Smooth muscle cell (in vitro differentiated cells): ENCODE data around the gene BICD1. TPM values are rescaled to one million over a fixed set of nuclear protein-coding genes. Genes with fewer than 3 reads are reported as not detected.

ENCODE experiments used
- DNase-seq: peaks from one replicate; lab custom pipeline; 2025; ENCODE audit not compliant: unreplicated experiment; lab: John Stamatoyannopoulos, UW
- H2AFZ ChIP-seq: fragments of 200-600 bp; sonication (generic); 2 replicates; pipeline ENCODE4 v1.6.0; 2016; ENCODE audit warnings: antibody characterized with exemption, low read depth, mild to moderate bottlenecking
- H3F3A ChIP-seq: fragments of 200-600 bp; sonication (generic); 2 replicates; pipeline ENCODE4 v1.6.0; 2017; ENCODE audit warnings: antibody characterized with exemption, low read depth
- H3K27ac ChIP-seq: fragments of 200-600 bp; sonication (generic); 2 replicates; pipeline ENCODE4 v1.5.1; 2016; ENCODE audit warnings: low read depth, mild to moderate bottlenecking
- H3K27me3 ChIP-seq: fragments of 200-600 bp; sonication (generic); 2 replicates; pipeline ENCODE4 v1.6.1; 2016; ENCODE audit warnings: low read depth, mild to moderate bottlenecking
- H3K36me3 ChIP-seq: fragments of 200-600 bp; sonication (generic); 2 replicates; pipeline ENCODE4 v1.5.1; 2016; ENCODE audit warnings: low read depth
- H3K4me1 ChIP-seq: fragments of 200-600 bp; sonication (generic); 2 replicates; pipeline ENCODE4 v1.5.1; 2016; ENCODE audit warnings: low read depth
- H3K4me2 ChIP-seq: fragments of 200-600 bp; sonication (generic); 2 replicates; pipeline ENCODE4 v1.6.0; 2016; ENCODE audit warnings: mild to moderate bottlenecking
- H3K4me3 ChIP-seq: fragments of 200-600 bp; sonication (generic); 2 replicates; pipeline ENCODE4 v1.5.1; 2016; ENCODE audit warnings: mild to moderate bottlenecking
- H3K79me2 ChIP-seq: fragments of 200-600 bp; sonication (generic); 2 replicates; pipeline ENCODE4 v1.6.0; 2016; ENCODE audit warnings: low read depth, mild to moderate bottlenecking
- H3K9ac ChIP-seq: fragments of 200-600 bp; sonication (generic); 2 replicates; pipeline ENCODE4 v1.6.0; 2016; ENCODE audit warnings: low read depth
- H3K9me3 ChIP-seq: fragments of 200-600 bp; sonication (generic); replicated peaks from 2 replicates; pipeline ENCODE4 v1.5.1; 2016; ENCODE audit warnings: low read depth
- H4K20me1 ChIP-seq: fragments of 200-600 bp; sonication (generic); 2 replicates; pipeline ENCODE4 v1.6.0; 2016; ENCODE audit warnings: low read depth
- CTCF ChIP-seq: fragments of 200-600 bp; sonication (generic); IDR thresholded peaks from 2 replicates; pipeline ENCODE4 v1.5.1; 2017; ENCODE audit warnings: borderline replicate concordance, mild to moderate bottlenecking, antibody characterized with exemption; ENCODE audit not compliant: insufficient read depth, poor library complexity, severe bottlenecking
- WGBS: methylation state at CpG from one replicate; pipeline ENCODE4 v1.1.7; 2016; ENCODE audit warnings: low lambda C conversion rate; 5-methylcytosine and 5-hydroxymethylcytosine counted together
- polyA plus RNA-seq: library from polyadenylated mRNA; unstranded; fragments of >200 nt; fragmentation: Nextera tagmentation; extraction: Ambion mirVana; gene quantifications from 2 replicates; pipeline ENCODE4 v1.2.1, GENCODE V29; 2016
- total RNA-seq: library from RNA; depleted of rRNA; stranded (reverse); fragments of >200 nt; gene quantifications from 2 replicates; pipeline ENCODE4 v1.2.3, GENCODE V29; 2014

The BICD1 gene
- total and polyA plus RNA-seq, 2 experiments from 2014 or later: 6.5 to 11.5 TPM

GRCh38 chr12:32100888-32101287 is 5.8 kb upstream of the BICD1 start:
- no peak overlapping the region for H3K4me2 ChIP-seq
- no peaks in the 10 kb centered on the region for H3K36me3 ChIP-seq
- DNase-seq: no peak
- WGBS: 86% methylated on average over 5 of the region's 5 CpGs
- H3F3A ChIP-seq: peaks cover 3% of the 10 kb centered on the region
- no peaks in the 10 kb centered on the region for H3K79me2 ChIP-seq
- no peaks in the 10 kb centered on the region for H4K20me1 ChIP-seq
- no peaks in the 10 kb centered on the region for H3K27me3 ChIP-seq
- H3K9ac ChIP-seq: no peak overlapping the region
- no peak for TF ChIP-seq CTCF
- H2AFZ ChIP-seq: no peak overlapping the region
- H3K4me1 ChIP-seq: peaks cover 4% of the 10 kb centered on the region
- H3K4me3 ChIP-seq: no peak overlapping the region
- H3K27ac ChIP-seq: no peak overlapping the region
- no peaks in the 10 kb centered on the region for H3K9me3 ChIP-seq

GRCh38 chr12:32102234-32102633 is 4.4 kb upstream of the BICD1 start:
- no peaks in the 10 kb centered on the region for H4K20me1 ChIP-seq
- WGBS: 90% methylated on average over 3 of the region's 3 CpGs
- H3K27ac ChIP-seq: no peak overlapping the region

GRCh38 chr12:32104572-32105355 is 1.9 kb upstream of the BICD1 start:
- no peaks in the 10 kb centered on the region for H3K9me3 ChIP-seq
- TF ChIP-seq CTCF: no peak
- no peak overlapping the region for H3K4me3 ChIP-seq
- H3K4me1 ChIP-seq: peaks cover 23% of the 10 kb centered on the region
- H3K36me3 ChIP-seq: no peaks in the 10 kb centered on the region
- WGBS: 85% methylated on average over 11 of the region's 11 CpGs
- H3K9ac ChIP-seq: no peak overlapping the region
- no peak overlapping the region for H2AFZ ChIP-seq
- DNase-seq: no peak
- peaks cover 7% of the 10 kb centered on the region for H3F3A ChIP-seq
- H3K79me2 ChIP-seq: peaks cover 20% of the 10 kb centered on the region
- H4K20me1 ChIP-seq: no peaks in the 10 kb centered on the region
- no peaks in the 10 kb centered on the region for H3K27me3 ChIP-seq
- H3K27ac ChIP-seq: no peak overlapping the region
- H3K4me2 ChIP-seq: no peak overlapping the region

More at GRCh38 chr12:32102234-32102633, 4.4 kb upstream of the BICD1 start:
- no peak overlapping the region for H3K9ac ChIP-seq
- H3K36me3 ChIP-seq: no peaks in the 10 kb centered on the region
- H3K4me1 ChIP-seq: peaks cover 7% of the 10 kb centered on the region
- H3F3A ChIP-seq: peaks cover 7% of the 10 kb centered on the region
- no peak for TF ChIP-seq CTCF
- DNase-seq: no peak
- no peak overlapping the region for H3K4me2 ChIP-seq
- no peak overlapping the region for H3K4me3 ChIP-seq
- no peaks in the 10 kb centered on the region for H3K9me3 ChIP-seq
- no peaks in the 10 kb centered on the region for H3K27me3 ChIP-seq
- no peaks in the 10 kb centered on the region for H3K79me2 ChIP-seq
- no peak overlapping the region for H2AFZ ChIP-seq
